PFSK-1 (cell line): ENCODE results near the gene SYNGR1.

Source experiments
- FOXP2 ChIP-seq: optimal IDR thresholded peaks from 2 replicates; pipeline ENCODE3; 2011; ENCODE audit warnings: borderline replicate concordance, control low read depth, inconsistent platforms; ENCODE audit not compliant: insufficient read depth; ENCODE audit errors: extremely low read length, extremely low read depth
- POLR2AphosphoS5 ChIP-seq: IDR thresholded peaks from 2 replicates; pipeline ENCODE4 v1.6.1; 2012; ENCODE audit warnings: low read depth, mild to moderate bottlenecking, control low read depth, low read length, moderate library complexity
- SIN3A ChIP-seq: IDR thresholded peaks from 2 replicates; pipeline ENCODE4 v1.6.1; 2012; ENCODE audit warnings: mild to moderate bottlenecking, low read length, moderate library complexity, borderline replicate concordance; ENCODE audit not compliant: insufficient read depth
- TAF1 ChIP-seq: IDR thresholded peaks from 2 replicates; pipeline ENCODE4 v1.6.1; 2012; ENCODE audit warnings: low read length, control low read depth, borderline replicate concordance; ENCODE audit not compliant: insufficient read depth
- TF ChIP-seq, protein P1 (sequence below), 2 experiments: IDR thresholded peaks; 2 replicates each; pipeline versions ENCODE4 v1.6.1 to v1.8.0; 2011 to 2012; ENCODE audit warnings: low read depth in 2 of 2, low read length in 2 of 2, control low read depth in 1 of 2, inconsistent platforms in 1 of 2, mild to moderate bottlenecking in 1 of 2, moderate library complexity in 1 of 2; ENCODE audit not compliant: insufficient read depth in 1 of 2

The SYNGR1 gene

DNA sequence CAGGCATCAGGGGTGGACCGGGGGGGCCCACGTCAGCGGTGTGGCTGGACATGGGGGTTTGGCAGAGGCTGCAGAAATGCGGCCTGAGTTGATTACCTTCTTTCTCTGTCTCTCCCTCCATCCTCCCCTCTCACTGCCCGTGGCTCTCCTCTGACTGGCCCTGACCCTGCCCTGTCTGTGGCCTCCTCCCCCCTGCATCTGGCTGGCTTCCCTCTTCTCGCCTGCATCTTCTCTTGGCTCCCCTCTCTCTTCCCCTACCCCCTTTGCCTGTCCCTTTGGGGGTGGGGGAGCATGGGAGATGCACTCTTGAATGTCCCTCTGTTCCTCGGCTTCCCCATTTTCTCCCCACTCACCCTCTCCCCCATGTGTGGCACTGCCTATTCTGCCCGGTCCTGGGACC is 25.9 kb downstream of the SYNGR1 start:
- TF ChIP-seq, protein P1, sequence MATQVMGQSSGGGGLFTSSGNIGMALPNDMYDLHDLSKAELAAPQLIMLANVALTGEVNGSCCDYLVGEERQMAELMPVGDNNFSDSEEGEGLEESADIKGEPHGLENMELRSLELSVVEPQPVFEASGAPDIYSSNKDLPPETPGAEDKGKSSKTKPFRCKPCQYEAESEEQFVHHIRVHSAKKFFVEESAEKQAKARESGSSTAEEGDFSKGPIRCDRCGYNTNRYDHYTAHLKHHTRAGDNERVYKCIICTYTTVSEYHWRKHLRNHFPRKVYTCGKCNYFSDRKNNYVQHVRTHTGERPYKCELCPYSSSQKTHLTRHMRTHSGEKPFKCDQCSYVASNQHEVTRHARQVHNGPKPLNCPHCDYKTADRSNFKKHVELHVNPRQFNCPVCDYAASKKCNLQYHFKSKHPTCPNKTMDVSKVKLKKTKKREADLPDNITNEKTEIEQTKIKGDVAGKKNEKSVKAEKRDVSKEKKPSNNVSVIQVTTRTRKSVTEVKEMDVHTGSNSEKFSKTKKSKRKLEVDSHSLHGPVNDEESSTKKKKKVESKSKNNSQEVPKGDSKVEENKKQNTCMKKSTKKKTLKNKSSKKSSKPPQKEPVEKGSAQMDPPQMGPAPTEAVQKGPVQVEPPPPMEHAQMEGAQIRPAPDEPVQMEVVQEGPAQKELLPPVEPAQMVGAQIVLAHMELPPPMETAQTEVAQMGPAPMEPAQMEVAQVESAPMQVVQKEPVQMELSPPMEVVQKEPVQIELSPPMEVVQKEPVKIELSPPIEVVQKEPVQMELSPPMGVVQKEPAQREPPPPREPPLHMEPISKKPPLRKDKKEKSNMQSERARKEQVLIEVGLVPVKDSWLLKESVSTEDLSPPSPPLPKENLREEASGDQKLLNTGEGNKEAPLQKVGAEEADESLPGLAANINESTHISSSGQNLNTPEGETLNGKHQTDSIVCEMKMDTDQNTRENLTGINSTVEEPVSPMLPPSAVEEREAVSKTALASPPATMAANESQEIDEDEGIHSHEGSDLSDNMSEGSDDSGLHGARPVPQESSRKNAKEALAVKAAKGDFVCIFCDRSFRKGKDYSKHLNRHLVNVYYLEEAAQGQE (IDR thresholded peaks at IDR 0.05; ENCODE audit: insufficient read depth in 1 of 2, low read depth in 2 of 2, low read length in 2 of 2), result no peak
- no peak for TF ChIP-seq TAF1
- no peak for TF ChIP-seq FOXP2
- no peak for TF ChIP-seq POLR2AphosphoS5
- TF ChIP-seq SIN3A, result no peak

DNA sequence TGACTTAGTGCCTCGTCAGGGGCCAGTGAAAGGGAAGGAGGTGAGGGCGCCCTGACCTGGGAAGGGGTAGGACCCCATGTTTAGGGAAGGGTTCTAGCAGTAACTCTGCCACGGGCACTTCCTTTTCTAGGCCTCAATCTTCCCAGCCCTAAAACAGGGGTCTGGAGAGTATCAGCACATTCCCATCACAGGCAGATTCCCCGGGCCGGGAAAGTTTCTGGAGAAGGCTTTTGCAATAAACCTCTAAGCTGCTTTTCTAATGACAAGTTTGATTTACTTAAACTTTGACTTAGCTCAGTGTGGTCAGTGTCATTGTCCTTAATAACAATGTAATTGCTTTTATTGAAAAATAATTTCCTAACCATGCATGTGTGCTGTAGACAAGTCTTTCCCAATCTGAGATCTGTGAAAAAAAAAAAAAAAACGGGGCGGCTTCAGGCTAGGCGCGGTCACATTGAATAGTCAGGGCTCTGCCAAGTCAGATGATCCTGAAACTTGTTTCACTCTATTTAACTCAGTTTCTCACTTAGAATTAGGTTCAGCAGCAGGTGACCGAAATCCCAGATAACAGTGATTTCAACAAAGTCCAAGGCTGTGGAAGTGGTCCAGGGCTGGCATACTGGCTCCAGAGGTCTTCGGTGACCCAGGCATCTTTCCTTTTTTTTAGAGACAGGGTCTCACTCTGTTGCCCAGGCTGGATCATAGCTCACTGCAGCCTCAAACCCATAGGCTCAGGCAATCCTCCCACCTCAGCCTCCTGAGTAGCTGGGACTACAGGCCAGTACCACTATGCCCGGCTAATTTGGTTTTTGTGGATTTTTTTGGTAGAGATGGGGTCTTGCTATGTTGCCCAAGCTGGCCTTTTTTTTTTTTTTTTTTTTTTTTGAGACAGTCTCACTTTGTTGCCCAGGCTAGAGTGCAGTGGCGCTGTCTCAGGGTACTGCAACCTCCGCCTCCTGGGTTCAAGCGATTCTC is 30.3 kb downstream of the SYNGR1 start:
- no peak for TF ChIP-seq SIN3A
- no peak for TF ChIP-seq POLR2AphosphoS5
- TF ChIP-seq FOXP2, result no peak
- TF ChIP-seq, protein P1 (IDR thresholded peaks at IDR 0.05; ENCODE audit: insufficient read depth in 1 of 2, low read depth in 2 of 2, low read length in 2 of 2), result no peak
- TF ChIP-seq TAF1, result no peak

DNA sequence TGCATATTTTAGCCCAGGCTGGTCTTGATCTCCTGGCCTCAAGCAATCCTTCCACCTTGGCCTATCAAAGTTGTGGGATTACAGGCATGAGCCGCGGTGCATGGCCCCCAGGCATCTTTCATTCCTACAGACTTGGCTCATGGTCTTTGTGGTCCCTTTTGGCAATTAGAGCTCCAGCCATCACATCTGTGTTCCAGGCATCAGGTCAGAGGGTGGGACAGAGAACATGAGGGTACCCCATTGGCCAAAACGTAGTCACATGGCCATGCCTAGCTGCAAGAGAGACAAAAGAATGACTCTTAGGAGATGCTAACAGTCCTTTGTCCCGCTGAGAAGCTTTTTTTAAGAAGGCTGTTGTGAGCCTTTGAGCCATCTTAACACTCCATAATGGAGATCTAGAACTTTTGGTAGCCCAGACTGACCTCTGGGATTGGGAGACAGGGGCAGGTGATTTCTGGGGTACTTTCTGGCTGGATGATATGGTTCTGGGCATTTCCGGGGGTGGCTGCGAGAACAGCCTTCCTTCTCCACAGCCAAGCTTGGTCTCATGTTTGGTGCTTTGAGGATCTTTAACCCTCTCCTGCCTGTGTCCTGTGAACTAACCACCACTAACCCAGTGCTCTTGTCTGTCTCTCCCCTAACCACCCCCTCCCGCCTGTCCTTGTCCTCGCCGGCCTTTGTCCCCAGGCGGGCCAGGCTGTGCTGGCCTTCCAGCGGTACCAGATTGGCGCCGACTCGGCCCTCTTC is 31.4 kb downstream of the SYNGR1 start:
- TF ChIP-seq POLR2AphosphoS5 (no peak), TAF1 (no peak), SIN3A (no peak), FOXP2 (no peak)
- TF ChIP-seq, protein P1 (IDR thresholded peaks at IDR 0.05; ENCODE audit: insufficient read depth in 1 of 2, low read depth in 2 of 2, low read length in 2 of 2), result no peak

DNA sequence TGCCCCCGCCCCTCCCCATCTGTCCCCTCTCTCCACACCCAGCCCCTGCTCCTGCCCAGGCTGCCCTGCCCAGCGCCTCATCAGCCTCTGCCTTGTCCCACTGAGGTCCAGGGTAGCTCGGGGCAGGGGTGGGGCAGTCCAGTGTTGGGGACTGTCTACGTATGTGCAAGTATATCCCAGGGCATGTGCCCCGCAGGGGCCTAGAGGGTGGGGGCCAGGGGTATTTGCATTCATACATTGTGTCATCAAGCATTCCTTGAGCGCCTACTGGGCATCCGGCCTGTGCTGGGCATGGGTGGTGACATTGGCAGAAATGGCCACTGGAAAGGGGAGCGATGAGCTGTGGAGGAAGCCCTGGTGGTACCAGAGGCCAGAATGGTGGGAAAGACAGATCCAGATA is 32.1 kb downstream of the SYNGR1 start:
- TF ChIP-seq TAF1 (no peak), POLR2AphosphoS5 (no peak), SIN3A (no peak), FOXP2 (no peak)
- TF ChIP-seq, protein P1 (IDR thresholded peaks at IDR 0.05; ENCODE audit: insufficient read depth in 1 of 2, low read depth in 2 of 2, low read length in 2 of 2), result no peak
